Nephron (organoid): ENCODE results near the gene C11orf24.

Experiments used
- H3K27ac Mint-ChIP-seq, 3 experiments: 2 replicates each; pipeline ENCODE4 v1.8.0; 2020; ENCODE audit warnings: mixed read lengths in 3 of 3, mild to moderate bottlenecking in 2 of 3, moderate library complexity in 1 of 3
- H3K27me3 Mint-ChIP-seq: 2 replicates; pipeline ENCODE4 v1.8.0; 2021; ENCODE audit warnings: low read depth, mild to moderate bottlenecking, moderate library complexity, mixed read lengths
- H3K36me3 Mint-ChIP-seq: 2 replicates; pipeline ENCODE4 v1.8.0; 2020; ENCODE audit warnings: low read depth, mixed read lengths
- H3K4me1 Mint-ChIP-seq: 2 replicates; pipeline ENCODE4 v1.8.0; 2020; ENCODE audit warnings: mixed read lengths
- H3K4me3 Mint-ChIP-seq, 3 experiments: 2 replicates each; pipeline ENCODE4 v1.8.0; 2020; ENCODE audit warnings: mild to moderate bottlenecking in 3 of 3, mixed read lengths in 3 of 3, moderate library complexity in 2 of 3
- H3K9me3 Mint-ChIP-seq: 2 replicates; pipeline ENCODE4 v1.8.0; 2020; ENCODE audit warnings: mixed read lengths
- TF ChIP-seq, protein P1 (sequence below), 3 experiments: fragments of 200-600 bp; sonication (generic); IDR thresholded peaks; one replicate each; pipeline ENCODE4 v1.5.0; 2021; ENCODE audit warnings: antibody characterized with exemption in 3 of 3; ENCODE audit not compliant: unreplicated experiment in 3 of 3

The C11orf24 gene

DNA sequence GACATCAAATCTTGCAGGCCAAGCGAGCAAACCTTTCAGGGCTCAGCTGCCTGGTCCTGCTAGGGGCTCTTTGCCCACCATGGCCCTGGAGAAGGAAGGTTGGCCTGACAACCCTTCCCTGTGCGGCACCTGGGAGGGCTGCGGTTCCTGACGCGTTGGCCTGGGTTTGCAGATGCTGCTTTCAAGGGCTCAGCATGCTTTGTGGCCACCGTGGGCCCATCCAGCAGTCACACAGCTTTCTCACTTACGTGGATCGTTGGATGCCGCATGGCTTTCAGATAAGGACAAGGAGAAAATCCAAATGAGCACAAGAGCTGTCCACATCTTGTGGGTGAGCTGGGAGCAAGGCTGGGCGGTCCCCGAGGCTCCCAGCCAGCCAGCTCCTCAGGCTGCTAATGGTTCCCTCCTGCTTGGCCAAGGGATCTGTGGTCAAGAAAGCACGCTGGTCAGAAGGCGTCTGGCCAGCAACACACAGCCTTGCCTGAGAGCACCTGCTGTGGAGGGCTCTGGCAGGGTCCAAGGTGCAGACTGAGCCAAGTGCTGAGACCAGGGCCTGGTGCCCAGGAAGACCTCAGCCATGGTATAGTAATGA, 8.2 kb downstream of the C11orf24 start:
- Mint-ChIP-seq H3K9me3 (no peaks in the 10 kb centered on the region), H3K36me3 (peaks cover 48% of the 10 kb centered on the region), H3K27me3 (no peaks in the 10 kb centered on the region), H3K4me1 (no peaks in the 10 kb centered on the region), H3K27ac (no peak overlapping the region), H3K4me3 (no peak overlapping the region)
- TF ChIP-seq, protein P1, sequence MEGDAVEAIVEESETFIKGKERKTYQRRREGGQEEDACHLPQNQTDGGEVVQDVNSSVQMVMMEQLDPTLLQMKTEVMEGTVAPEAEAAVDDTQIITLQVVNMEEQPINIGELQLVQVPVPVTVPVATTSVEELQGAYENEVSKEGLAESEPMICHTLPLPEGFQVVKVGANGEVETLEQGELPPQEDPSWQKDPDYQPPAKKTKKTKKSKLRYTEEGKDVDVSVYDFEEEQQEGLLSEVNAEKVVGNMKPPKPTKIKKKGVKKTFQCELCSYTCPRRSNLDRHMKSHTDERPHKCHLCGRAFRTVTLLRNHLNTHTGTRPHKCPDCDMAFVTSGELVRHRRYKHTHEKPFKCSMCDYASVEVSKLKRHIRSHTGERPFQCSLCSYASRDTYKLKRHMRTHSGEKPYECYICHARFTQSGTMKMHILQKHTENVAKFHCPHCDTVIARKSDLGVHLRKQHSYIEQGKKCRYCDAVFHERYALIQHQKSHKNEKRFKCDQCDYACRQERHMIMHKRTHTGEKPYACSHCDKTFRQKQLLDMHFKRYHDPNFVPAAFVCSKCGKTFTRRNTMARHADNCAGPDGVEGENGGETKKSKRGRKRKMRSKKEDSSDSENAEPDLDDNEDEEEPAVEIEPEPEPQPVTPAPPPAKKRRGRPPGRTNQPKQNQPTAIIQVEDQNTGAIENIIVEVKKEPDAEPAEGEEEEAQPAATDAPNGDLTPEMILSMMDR (IDR thresholded peaks at IDR 0.05; ENCODE audit: unreplicated experiment in 3 of 3) = no peak

DNA sequence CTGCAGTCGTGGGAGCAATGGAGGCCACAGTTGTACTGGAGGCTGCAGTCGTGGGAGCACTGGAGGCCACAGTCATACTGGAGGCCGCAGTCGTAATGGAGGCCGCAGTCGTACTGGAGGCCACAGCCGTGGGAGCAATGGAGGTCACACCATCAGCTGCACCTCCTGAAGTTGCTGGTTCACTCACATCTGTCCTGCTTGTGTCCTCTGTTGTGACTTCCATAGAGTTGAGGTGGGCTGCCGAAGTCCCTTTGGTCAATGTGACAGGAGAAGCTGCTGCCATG, 9.3 kb downstream of the C11orf24 start:
- peaks cover 2% of the 10 kb centered on the region for H3K4me1 Mint-ChIP-seq
- H3K4me3 Mint-ChIP-seq = no peak overlapping the region
- peaks cover 47% of the 10 kb centered on the region for H3K36me3 Mint-ChIP-seq
- H3K27ac Mint-ChIP-seq = no peak overlapping the region
- TF ChIP-seq, protein P1 (IDR thresholded peaks at IDR 0.05; ENCODE audit: unreplicated experiment in 3 of 3) = no peak
- H3K27me3 Mint-ChIP-seq = no peaks in the 10 kb centered on the region
- no peaks in the 10 kb centered on the region for H3K9me3 Mint-ChIP-seq

DNA sequence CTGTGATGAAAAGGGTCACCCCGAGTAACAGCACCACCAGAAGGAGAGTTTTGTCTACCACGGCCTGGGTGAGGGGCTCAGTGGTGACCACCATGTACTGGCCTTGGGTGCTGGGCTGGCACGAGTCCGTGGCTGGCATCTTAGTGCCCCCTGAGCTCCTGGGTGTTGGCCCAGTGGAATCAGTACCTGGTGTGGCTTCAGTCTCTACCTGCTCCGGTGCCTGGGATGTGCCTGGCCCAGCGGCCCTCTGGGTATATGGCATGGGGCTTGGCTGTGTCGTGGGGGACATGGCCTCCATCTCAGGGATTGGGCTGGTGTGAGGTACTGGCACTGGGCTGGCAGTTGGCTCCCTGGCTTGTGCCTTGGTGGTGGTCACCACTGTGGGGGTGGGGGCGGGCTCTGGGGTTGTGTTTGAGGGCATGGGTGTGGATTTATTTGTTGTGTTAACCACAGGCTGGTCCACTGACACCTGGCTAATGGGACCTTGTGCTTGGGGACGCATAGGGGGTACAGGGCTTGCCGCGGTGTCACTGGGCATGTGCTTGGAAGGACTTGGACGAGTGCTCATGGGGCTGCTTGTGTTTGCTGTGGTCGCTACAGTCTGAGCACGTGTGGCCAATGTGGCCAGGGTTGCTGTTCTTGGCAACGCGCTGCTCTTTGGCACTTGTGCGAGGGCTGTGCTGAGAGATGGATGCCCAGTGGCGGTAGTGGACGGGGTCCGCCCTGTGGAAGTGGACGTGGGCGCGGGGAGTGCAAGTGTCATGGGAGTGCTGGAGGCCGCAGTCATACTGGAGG, 9.8 kb downstream of the C11orf24 start:
- Mint-ChIP-seq H3K4me1 (peaks cover 5% of the 10 kb centered on the region), H3K27ac (no peak overlapping the region), H3K27me3 (no peaks in the 10 kb centered on the region), H3K36me3 (peaks cover 42% of the 10 kb centered on the region), H3K9me3 (no peaks in the 10 kb centered on the region), H3K4me3 (no peak overlapping the region)
- TF ChIP-seq, protein P1 (IDR thresholded peaks at IDR 0.05; ENCODE audit: unreplicated experiment in 3 of 3) = no peak

DNA sequence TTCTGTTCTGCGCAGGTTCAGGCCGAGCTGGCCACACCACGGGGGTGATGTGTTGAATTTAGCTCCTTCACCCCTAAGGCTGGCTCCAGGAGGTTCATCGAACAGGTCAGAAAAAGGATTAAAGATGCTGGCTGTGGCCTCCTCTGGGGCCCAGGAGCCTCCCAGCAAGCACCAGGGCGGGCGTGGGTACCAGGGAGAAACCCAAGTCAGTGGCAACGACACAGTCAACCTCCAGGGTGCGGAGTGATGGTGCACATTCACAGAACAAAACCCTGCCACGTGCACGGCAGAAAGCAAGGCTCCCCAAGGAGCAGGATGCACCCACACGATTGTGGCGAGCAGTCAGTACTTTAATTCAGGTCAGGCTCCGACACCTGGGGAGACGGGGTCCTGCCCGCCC, 10.8 kb downstream of the C11orf24 start:
- TF ChIP-seq, protein P1 (IDR thresholded peaks at IDR 0.05; ENCODE audit: unreplicated experiment in 3 of 3) = no peak
- Mint-ChIP-seq H3K27me3 (no peaks in the 10 kb centered on the region), H3K4me1 (peaks cover 13% of the 10 kb centered on the region), H3K9me3 (no peaks in the 10 kb centered on the region), H3K27ac (no peak overlapping the region), H3K4me3 (no peak overlapping the region), H3K36me3 (peaks cover 34% of the 10 kb centered on the region)

DNA sequence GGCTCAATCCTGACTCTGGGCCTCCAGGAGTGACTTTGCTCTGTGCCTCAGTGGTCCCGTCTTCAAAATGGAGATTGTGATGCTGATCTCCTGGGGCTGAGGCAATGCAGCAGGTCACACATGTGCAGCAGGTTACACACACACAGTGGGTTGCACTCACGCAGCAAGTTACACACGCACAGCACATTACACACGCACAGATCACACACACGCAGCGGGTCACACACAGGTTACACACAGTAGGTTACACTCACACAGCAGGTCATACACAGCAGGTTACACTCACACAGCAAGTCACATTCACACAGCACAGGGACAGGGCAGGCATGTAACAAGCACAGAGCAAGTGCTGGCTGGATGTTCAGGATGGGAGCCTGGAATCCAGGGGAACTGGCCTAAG, 11.3 kb downstream of the C11orf24 start:
- TF ChIP-seq, protein P1 (IDR thresholded peaks at IDR 0.05; ENCODE audit: unreplicated experiment in 3 of 3) = no peak
- Mint-ChIP-seq H3K36me3 (peaks cover 34% of the 10 kb centered on the region), H3K4me1 (peaks cover 15% of the 10 kb centered on the region), H3K4me3 (no peak overlapping the region), H3K27ac (no peak overlapping the region), H3K27me3 (no peaks in the 10 kb centered on the region), H3K9me3 (no peaks in the 10 kb centered on the region)
